Neural progenitor cell (in vitro differentiated cells): ENCODE results near the gene FMN1. TPM values are rescaled to one million over a fixed set of nuclear protein-coding genes. Genes with fewer than 3 reads are reported as not detected.
A peak's percentile ranks its signal among the peaks of the same experiment; 100 is the strongest.

Experiments used
- DNase-seq: peaks from one replicate; pipeline ENCODE4 v3.0.0-alpha.2; 2016; ENCODE audit warnings: low spot score
- H2AFZ ChIP-seq: fragments of 200-600 bp; sonication (generic); replicated peaks from 2 replicates; pipeline ENCODE4 v1.6.1; 2016; ENCODE audit warnings: antibody characterized with exemption
- H3F3A ChIP-seq: fragments of 200-600 bp; sonication (generic); 2 replicates; pipeline ENCODE4 v1.6.1; 2016; ENCODE audit warnings: antibody characterized with exemption, low read depth
- H3K27ac ChIP-seq: fragments of 200-600 bp; sonication (generic); 2 replicates; pipeline ENCODE4 v1.5.1; 2016; ENCODE audit warnings: mild to moderate bottlenecking
- H3K27me3 ChIP-seq: fragments of 200-600 bp; sonication (generic); 2 replicates; pipeline ENCODE4 v1.6.1; 2016; ENCODE audit warnings: mild to moderate bottlenecking, moderate library complexity
- H3K36me3 ChIP-seq: fragments of 200-600 bp; sonication (generic); 2 replicates; pipeline ENCODE4 v1.5.1; 2016
- H3K4me1 ChIP-seq: fragments of 200-600 bp; sonication (generic); 2 replicates; pipeline ENCODE4 v1.6.1; 2016; ENCODE audit warnings: mixed run types
- H3K4me2 ChIP-seq: fragments of 200-600 bp; sonication (generic); 2 replicates; pipeline ENCODE4 v1.6.1; 2016
- H3K4me3 ChIP-seq: fragments of 200-600 bp; sonication (generic); 2 replicates; pipeline ENCODE4 v1.5.1; 2016
- H3K79me2 ChIP-seq: fragments of 200-600 bp; sonication (generic); 2 replicates; pipeline ENCODE4 v1.6.1; 2016; ENCODE audit warnings: low read depth
- H3K9ac ChIP-seq: fragments of 200-600 bp; sonication (generic); 2 replicates; pipeline ENCODE4 v1.6.1; 2016
- H3K9me3 ChIP-seq: fragments of 200-600 bp; sonication (generic); 2 replicates; pipeline ENCODE4 v1.5.1; 2016; ENCODE audit warnings: low read depth
- H4K20me1 ChIP-seq: fragments of 200-600 bp; sonication (generic); 2 replicates; pipeline ENCODE4 v1.6.1; 2016; ENCODE audit warnings: low read depth
- H3K27ac Mint-ChIP-seq: 3 replicates; pipeline ENCODE4 v1.8.0; 2021; ENCODE audit warnings: mixed read lengths
- H3K27me3 Mint-ChIP-seq: 2 replicates; pipeline ENCODE4 v1.8.0; 2022; ENCODE audit warnings: low read depth, mild to moderate bottlenecking, inconsistent platforms, moderate library complexity, mixed read lengths; ENCODE audit not compliant: insufficient read depth
- H3K36me3 Mint-ChIP-seq: 3 replicates; pipeline ENCODE4 v1.8.0; 2021; ENCODE audit warnings: mixed read lengths
- H3K4me1 Mint-ChIP-seq: 3 replicates; pipeline ENCODE4 v1.8.0; 2021; ENCODE audit warnings: mixed read lengths
- H3K4me3 Mint-ChIP-seq: 3 replicates; pipeline ENCODE4 v1.8.0; 2021; ENCODE audit warnings: mild to moderate bottlenecking, moderate library complexity, mixed read lengths
- H3K9me3 Mint-ChIP-seq: 3 replicates; pipeline ENCODE4 v1.8.0; 2020; ENCODE audit warnings: mixed read lengths
- EZH2 ChIP-seq: fragments of 200-600 bp; sonication (generic); IDR thresholded peaks from 2 replicates; pipeline ENCODE4 v1.6.1; 2017; ENCODE audit warnings: antibody characterized with exemption, mild to moderate bottlenecking, moderate library complexity
- EZH2phosphoT487 ChIP-seq: fragments of 200-600 bp; sonication (generic); IDR thresholded peaks from 2 replicates; pipeline ENCODE4 v1.6.1; 2017; ENCODE audit warnings: antibody characterized with exemption
- total RNA-seq: library from RNA; depleted of rRNA; stranded (reverse); fragments of >200 nt; gene quantifications from 2 replicates; pipeline ENCODE4 v1.2.3, GENCODE V29; 2015; ENCODE audit warnings: low replicate concordance
- TF ChIP-seq, protein P1 (sequence below): fragments of 200-600 bp; sonication (generic); IDR thresholded peaks from 2 replicates; pipeline ENCODE4 v1.5.1; 2017; ENCODE audit warnings: antibody characterized with exemption, mild to moderate bottlenecking

Gene FMN1
- total RNA-seq, 1 donor from 2014 or later: 5.7 TPM

DNA sequence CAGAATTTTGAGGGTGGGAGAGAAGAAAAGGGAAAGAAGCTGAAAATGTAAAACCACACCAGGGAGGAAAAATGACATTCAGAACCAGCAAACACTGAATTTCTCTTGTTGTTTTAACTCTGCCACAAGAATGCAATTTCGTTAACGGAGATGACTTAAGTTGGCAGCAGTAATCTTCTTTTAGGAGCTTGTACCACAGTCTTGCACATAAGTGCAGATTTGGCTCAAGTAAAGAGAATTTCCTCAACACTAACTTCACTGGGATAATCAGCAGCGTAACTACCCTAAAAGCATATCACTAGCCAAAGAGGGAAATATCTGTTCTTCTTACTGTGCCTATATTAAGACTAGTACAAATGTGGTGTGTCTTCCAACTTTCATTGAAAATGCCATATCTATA is 461.2 kb downstream of the FMN1 start:
- DNase-seq: no peak
- Histone ChIP-seq H3K79me2 (no peaks in the 10 kb centered on the region), H3F3A (no peaks in the 10 kb centered on the region), H3K27me3 (no peaks in the 10 kb centered on the region), H3K36me3 (no peaks in the 10 kb centered on the region), H3K27ac (no peak overlapping the region), H3K4me1 (peaks cover 6% of the 10 kb centered on the region), H3K9me3 (no peaks in the 10 kb centered on the region), H3K4me3 (no peak overlapping the region), H3K4me2 (no peak overlapping the region), H2AFZ (no peak overlapping the region), H3K9ac (no peak overlapping the region), H4K20me1 (no peaks in the 10 kb centered on the region)
- Mint-ChIP-seq H3K27ac (no peak overlapping the region), H3K4me1 (no peaks in the 10 kb centered on the region), H3K4me3 (no peak overlapping the region), H3K9me3 (peaks cover 14% of the 10 kb centered on the region), H3K27me3 (peaks cover 3% of the 10 kb centered on the region), H3K36me3 (peaks cover 7% of the 10 kb centered on the region)
- TF ChIP-seq, protein P1, sequence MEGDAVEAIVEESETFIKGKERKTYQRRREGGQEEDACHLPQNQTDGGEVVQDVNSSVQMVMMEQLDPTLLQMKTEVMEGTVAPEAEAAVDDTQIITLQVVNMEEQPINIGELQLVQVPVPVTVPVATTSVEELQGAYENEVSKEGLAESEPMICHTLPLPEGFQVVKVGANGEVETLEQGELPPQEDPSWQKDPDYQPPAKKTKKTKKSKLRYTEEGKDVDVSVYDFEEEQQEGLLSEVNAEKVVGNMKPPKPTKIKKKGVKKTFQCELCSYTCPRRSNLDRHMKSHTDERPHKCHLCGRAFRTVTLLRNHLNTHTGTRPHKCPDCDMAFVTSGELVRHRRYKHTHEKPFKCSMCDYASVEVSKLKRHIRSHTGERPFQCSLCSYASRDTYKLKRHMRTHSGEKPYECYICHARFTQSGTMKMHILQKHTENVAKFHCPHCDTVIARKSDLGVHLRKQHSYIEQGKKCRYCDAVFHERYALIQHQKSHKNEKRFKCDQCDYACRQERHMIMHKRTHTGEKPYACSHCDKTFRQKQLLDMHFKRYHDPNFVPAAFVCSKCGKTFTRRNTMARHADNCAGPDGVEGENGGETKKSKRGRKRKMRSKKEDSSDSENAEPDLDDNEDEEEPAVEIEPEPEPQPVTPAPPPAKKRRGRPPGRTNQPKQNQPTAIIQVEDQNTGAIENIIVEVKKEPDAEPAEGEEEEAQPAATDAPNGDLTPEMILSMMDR: no peak
- TF ChIP-seq EZH2: no peak
- TF ChIP-seq EZH2phosphoT487: no peak

DNA sequence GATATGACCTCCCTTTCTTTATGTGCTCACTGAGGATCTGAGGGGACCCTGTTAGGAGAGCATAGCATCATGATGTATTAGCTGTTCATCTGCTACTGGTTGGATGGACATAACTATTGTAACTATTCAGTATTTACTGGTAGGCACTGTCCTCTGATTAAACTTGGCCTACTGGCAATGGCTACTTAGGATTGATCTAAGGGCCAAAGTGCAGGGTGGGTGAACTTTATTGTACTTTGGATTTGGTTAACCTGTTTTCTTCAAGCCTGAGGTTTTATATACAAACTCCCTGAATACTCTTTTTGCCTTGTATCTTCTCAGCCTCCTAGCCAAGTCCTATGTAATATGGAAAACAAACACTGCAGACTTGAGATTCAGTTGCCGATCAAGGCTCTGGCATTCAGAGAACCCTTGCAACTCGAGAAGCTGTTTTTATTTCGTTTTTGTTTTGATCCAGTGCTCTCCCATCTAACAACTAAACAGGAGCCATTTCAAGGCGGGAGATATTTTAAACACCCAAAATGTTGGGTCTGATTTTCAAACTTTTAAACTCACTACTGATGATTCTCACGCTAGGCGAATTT is 461.8 kb downstream of the FMN1 start:
- no peak overlapping the region for H3K4me3 ChIP-seq
- H4K20me1 ChIP-seq: no peaks in the 10 kb centered on the region
- H3K9me3 Mint-ChIP-seq: peaks cover 17% of the 10 kb centered on the region
- no peaks in the 10 kb centered on the region for H3K79me2 ChIP-seq
- peaks cover 7% of the 10 kb centered on the region for H3K36me3 Mint-ChIP-seq
- H3K36me3 ChIP-seq: no peaks in the 10 kb centered on the region
- no peak overlapping the region for H3K4me3 Mint-ChIP-seq
- no peaks in the 10 kb centered on the region for H3K9me3 ChIP-seq
- no peak for DNase-seq
- H3K27me3 Mint-ChIP-seq: peaks cover 3% of the 10 kb centered on the region
- H3K4me1 Mint-ChIP-seq: no peaks in the 10 kb centered on the region
- H3K9ac ChIP-seq: no peak overlapping the region
- H3K4me2 ChIP-seq: no peak overlapping the region
- no peak overlapping the region for H3K27ac ChIP-seq
- no peaks in the 10 kb centered on the region for H3F3A ChIP-seq
- TF ChIP-seq, protein P1: no peak
- TF ChIP-seq EZH2: no peak
- no peak for TF ChIP-seq EZH2phosphoT487
- no peak overlapping the region for H2AFZ ChIP-seq
- H3K27me3 ChIP-seq: no peaks in the 10 kb centered on the region
- H3K4me1 ChIP-seq: peaks cover 6% of the 10 kb centered on the region
- H3K27ac Mint-ChIP-seq: no peak overlapping the region

DNA sequence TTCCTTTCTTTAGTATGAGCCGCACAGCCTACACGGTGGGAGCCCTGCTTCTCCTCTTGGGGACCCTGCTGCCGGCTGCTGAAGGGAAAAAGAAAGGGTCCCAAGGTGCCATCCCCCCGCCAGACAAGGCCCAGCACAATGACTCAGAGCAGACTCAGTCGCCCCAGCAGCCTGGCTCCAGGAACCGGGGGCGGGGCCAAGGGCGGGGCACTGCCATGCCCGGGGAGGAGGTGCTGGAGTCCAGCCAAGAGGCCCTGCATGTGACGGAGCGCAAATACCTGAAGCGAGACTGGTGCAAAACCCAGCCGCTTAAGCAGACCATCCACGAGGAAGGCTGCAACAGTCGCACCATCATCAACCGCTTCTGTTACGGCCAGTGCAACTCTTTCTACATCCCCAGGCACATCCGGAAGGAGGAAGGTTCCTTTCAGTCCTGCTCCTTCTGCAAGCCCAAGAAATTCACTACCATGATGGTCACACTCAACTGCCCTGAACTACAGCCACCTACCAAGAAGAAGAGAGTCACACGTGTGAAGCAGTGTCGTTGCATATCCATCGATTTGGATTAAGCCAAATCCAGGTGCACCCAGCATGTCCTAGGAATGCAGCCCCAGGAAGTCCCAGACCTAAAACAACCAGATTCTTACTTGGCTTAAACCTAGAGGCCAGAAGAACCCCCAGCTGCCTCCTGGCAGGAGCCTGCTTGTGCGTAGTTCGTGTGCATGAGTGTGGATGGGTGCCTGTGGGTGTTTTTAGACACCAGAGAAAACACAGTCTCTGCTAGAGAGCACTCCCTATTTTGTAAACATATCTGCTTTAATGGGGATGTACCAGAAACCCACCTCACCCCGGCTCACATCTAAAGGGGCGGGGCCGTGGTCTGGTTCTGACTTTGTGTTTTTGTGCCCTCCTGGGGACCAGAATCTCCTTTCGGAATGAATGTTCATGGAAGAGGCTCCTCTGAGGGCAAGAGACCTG is 463.5 kb downstream of the FMN1 start:
- Mint-ChIP-seq H3K4me3 (no peak overlapping the region), H3K36me3 (peaks cover 7% of the 10 kb centered on the region), H3K27me3 (no peaks in the 10 kb centered on the region), H3K9me3 (peaks cover 24% of the 10 kb centered on the region), H3K4me1 (no peaks in the 10 kb centered on the region), H3K27ac (no peak overlapping the region)
- H3K4me1 ChIP-seq: peaks cover 6% of the 10 kb centered on the region
- H2AFZ ChIP-seq: peak overlapping the region; percentile 65
- H3K9ac ChIP-seq: no peak overlapping the region
- no peaks in the 10 kb centered on the region for H4K20me1 ChIP-seq
- no peaks in the 10 kb centered on the region for H3K27me3 ChIP-seq
- TF ChIP-seq EZH2 (no peak), EZH2phosphoT487 (no peak)
- TF ChIP-seq, protein P1: no peak
- peaks cover 3% of the 10 kb centered on the region for H3K9me3 ChIP-seq
- H3K4me2 ChIP-seq: peak overlapping the region; percentile 25
- no peak overlapping the region for H3K4me3 ChIP-seq
- peak; percentile 61 for DNase-seq
- H3K27ac ChIP-seq: no peak overlapping the region
- H3K36me3 ChIP-seq: no peaks in the 10 kb centered on the region
- no peaks in the 10 kb centered on the region for H3K79me2 ChIP-seq
- no peaks in the 10 kb centered on the region for H3F3A ChIP-seq
